Nephron progenitor cell (in vitro differentiated cells): ENCODE measurements around the gene CNTNAP5.

Experiments used
- DNase-seq: peaks from one replicate; pipeline ENCODE4 v3.0.0; 2021
- H3K27ac Mint-ChIP-seq: 2 replicates; pipeline ENCODE4 v1.8.0; 2021; ENCODE audit warnings: mild to moderate bottlenecking, moderate library complexity, mixed read lengths
- H3K27me3 Mint-ChIP-seq: 2 replicates; pipeline ENCODE4 v1.8.0; 2021; ENCODE audit warnings: mild to moderate bottlenecking, low read depth, mixed read lengths; ENCODE audit not compliant: poor library complexity
- H3K36me3 Mint-ChIP-seq: 2 replicates; pipeline ENCODE4 v1.8.0; 2021; ENCODE audit warnings: low read depth, mixed read lengths
- H3K4me1 Mint-ChIP-seq: 2 replicates; pipeline ENCODE4 v1.8.0; 2021; ENCODE audit warnings: mixed read lengths
- H3K4me3 Mint-ChIP-seq: 2 replicates; pipeline ENCODE4 v1.8.0; 2021; ENCODE audit warnings: mild to moderate bottlenecking, moderate library complexity, mixed read lengths
- H3K9me3 Mint-ChIP-seq: 2 replicates; pipeline ENCODE4 v1.8.0; 2021; ENCODE audit warnings: mild to moderate bottlenecking, moderate library complexity, mixed read lengths
- CTCF ChIP-seq: fragments of 200-600 bp; sonication (generic); IDR thresholded peaks from 2 replicates; pipeline ENCODE4 v1.5.0; 2021; ENCODE audit warnings: antibody characterized with exemption

The CNTNAP5 gene

GRCh38 chr2:124894199-124894598, 869.1 kb downstream of the CNTNAP5 start:
- no peak for DNase-seq
- H3K27me3 Mint-ChIP-seq: peaks cover 6% of the 10 kb centered on the region
- no peaks in the 10 kb centered on the region for H3K4me1 Mint-ChIP-seq
- H3K36me3 Mint-ChIP-seq: no peaks in the 10 kb centered on the region
- no peak overlapping the region for H3K4me3 Mint-ChIP-seq
- H3K27ac Mint-ChIP-seq: no peak overlapping the region
- TF ChIP-seq CTCF: no peak
- no peaks in the 10 kb centered on the region for H3K9me3 Mint-ChIP-seq

GRCh38 chr2:124898827-124899226, 873.7 kb downstream of the CNTNAP5 start:
- H3K4me1 Mint-ChIP-seq: no peaks in the 10 kb centered on the region
- DNase-seq: no peak
- H3K4me3 Mint-ChIP-seq: no peak overlapping the region
- peaks cover 6% of the 10 kb centered on the region for H3K27me3 Mint-ChIP-seq
- H3K9me3 Mint-ChIP-seq: no peaks in the 10 kb centered on the region
- no peak for TF ChIP-seq CTCF
- no peak overlapping the region for H3K27ac Mint-ChIP-seq
- H3K36me3 Mint-ChIP-seq: no peaks in the 10 kb centered on the region

- TF ChIP-seq CTCF: no peak
- Mint-ChIP-seq H3K27me3 (peaks cover 4% of the 10 kb centered on the region), H3K36me3 (no peaks in the 10 kb centered on the region), H3K4me1 (no peaks in the 10 kb centered on the region), H3K27ac (no peak overlapping the region), H3K9me3 (no peaks in the 10 kb centered on the region), H3K4me3 (no peak overlapping the region)
- DNase-seq: no peak
Observed at GRCh38 chr2:124908411-124908810, 883.3 kb downstream of the CNTNAP5 start.

GRCh38 chr2:124911560-124911959, 886.5 kb downstream of the CNTNAP5 start:
- Mint-ChIP-seq H3K4me1 (peaks cover 6% of the 10 kb centered on the region), H3K4me3 (no peak overlapping the region), H3K9me3 (no peaks in the 10 kb centered on the region), H3K36me3 (no peaks in the 10 kb centered on the region), H3K27me3 (peaks cover 4% of the 10 kb centered on the region), H3K27ac (no peak overlapping the region)
- no peak for TF ChIP-seq CTCF
- DNase-seq: no peak

GRCh38 chr2:124913868-124914267, 888.8 kb downstream of the CNTNAP5 start:
- Mint-ChIP-seq H3K27me3 (peaks cover 4% of the 10 kb centered on the region), H3K36me3 (no peaks in the 10 kb centered on the region), H3K4me1 (peaks cover 6% of the 10 kb centered on the region), H3K4me3 (no peak overlapping the region), H3K27ac (no peak overlapping the region), H3K9me3 (no peaks in the 10 kb centered on the region)
- DNase-seq: no peak
- no peak for TF ChIP-seq CTCF

GRCh38 chr2:124915567-124915966, 890.5 kb downstream of the CNTNAP5 start:
- Mint-ChIP-seq H3K36me3 (no peaks in the 10 kb centered on the region), H3K4me1 (peaks cover 6% of the 10 kb centered on the region), H3K27ac (no peak overlapping the region), H3K4me3 (no peak overlapping the region), H3K9me3 (no peaks in the 10 kb centered on the region), H3K27me3 (peaks cover 4% of the 10 kb centered on the region)
- no peak for DNase-seq
- TF ChIP-seq CTCF: no peak
